GM12892 (cell line): ENCODE results near the gene KIRREL1.

ENCODE experiments used
- POLR2A ChIP-seq: IDR thresholded peaks from 2 replicates; pipeline ENCODE4 v1.6.1; 2011; ENCODE audit warnings: low read depth, low read length, control low read depth
- TAF1 ChIP-seq: IDR thresholded peaks from 2 replicates; pipeline ENCODE4 v1.6.1; 2011; ENCODE audit warnings: low read depth, mild to moderate bottlenecking, control low read depth, low read length, borderline replicate concordance

- TF ChIP-seq TAF1 (no peak), POLR2A (no peak)
These were observed 66.5 kb downstream of the KIRREL1 start for GRCh38 chr1:158059984-158060383.
